Suprapubic skin (tissue), 4 donors: ENCODE data around the gene DCDC2B. TPM values are rescaled to one million over a fixed set of nuclear protein-coding genes. Genes with fewer than 3 reads are reported as not detected.

Source experiments
- DNase-seq, 2 donors: peaks; one replicate each; pipeline ENCODE4 v3.0.0-alpha.2; 2019; ENCODE audit warnings: low spot score in 2 of 2
- H3K27ac ChIP-seq: fragments of 200-600 bp; sonication (generic); one replicate; pipeline ENCODE4 v1.5.1; 2019
- H3K27me3 ChIP-seq: fragments of 200-600 bp; sonication (generic); one replicate; pipeline ENCODE4 v1.5.1; 2019
- H3K36me3 ChIP-seq: fragments of 200-600 bp; sonication (generic); one replicate; pipeline ENCODE4 v1.5.1; 2019
- H3K4me1 ChIP-seq: fragments of 200-600 bp; sonication (generic); one replicate; pipeline ENCODE4 v1.5.1; 2019
- H3K4me3 ChIP-seq: fragments of 200-600 bp; sonication (generic); one replicate; pipeline ENCODE4 v1.5.1; 2019; ENCODE audit warnings: mild to moderate bottlenecking
- H3K9me3 ChIP-seq: fragments of 200-600 bp; sonication (generic); one replicate; pipeline ENCODE4 v1.5.1; 2019
- CTCF ChIP-seq, 2 donors: fragments of 200-600 bp in 1 of 2; fragments of 450-650 bp in 1 of 2; sonication (generic) in 1 of 2; IDR thresholded peaks; one replicate each; pipeline ENCODE4 v1.5.1; 2016 to 2019; ENCODE audit warnings: antibody characterized with exemption in 2 of 2, mild to moderate bottlenecking in 1 of 2, moderate library complexity in 1 of 2
- EP300 ChIP-seq: sonication (generic); formaldehyde crosslinking; IDR thresholded peaks from one replicate; pipeline ENCODE4 v1.6.1; 2017; ENCODE audit warnings: antibody characterized with exemption
- POLR2A ChIP-seq, 2 donors: fragments of 450-650 bp; IDR thresholded peaks; one replicate each; pipeline ENCODE4 v1.6.1; 2017; ENCODE audit warnings: antibody characterized with exemption in 2 of 2, mild to moderate bottlenecking in 2 of 2, moderate library complexity in 2 of 2
- POLR2AphosphoS5 ChIP-seq, 3 donors: sonication (generic); formaldehyde crosslinking; IDR thresholded peaks; one replicate each; pipeline ENCODE4 v1.6.1; 2017; ENCODE audit warnings: antibody characterized with exemption in 3 of 3
- whole genome bisulfite sequencing: methylation state at CpG from one replicate; pipeline ENCODE4 v1.1.5; 2018; 5-methylcytosine and 5-hydroxymethylcytosine counted together
- total RNA-seq, 4 donors: library from RNA; depleted of rRNA; stranded (reverse); fragments of >200 nt; gene quantifications; one replicate each; pipeline ENCODE4 v1.1.0, GENCODE V29; 2016

DCDC2B gene
- total RNA-seq, 4 donors from 2014 or later = not detected

GRCh38 chr1:32242341-32242851 lies 33.5 kb downstream of the DCDC2B start:
- Histone ChIP-seq H3K27ac (no peak overlapping the region), H3K9me3 (no peaks in the 10 kb centered on the region), H3K36me3 (no peaks in the 10 kb centered on the region), H3K4me3 (no peak overlapping the region), H3K27me3 (no peaks in the 10 kb centered on the region), H3K4me1 (peaks cover 41% of the 10 kb centered on the region)
- WGBS = 25% methylated on average over 7 of the region's 7 CpGs
- TF ChIP-seq POLR2A (IDR thresholded peaks at IDR 0.05) (no peak), POLR2AphosphoS5 (IDR thresholded peaks at IDR 0.05) (no peak), EP300 (no peak), CTCF (IDR thresholded peaks at IDR 0.05) (no peak)
- DNase-seq = no peak

GRCh38 chr1:32246888-32247273 lies 38.0 kb downstream of the DCDC2B start, which contains the start of gene FAM167B:
TSS of gene FAM167B (plus strand) at chr1:32247222. CDS start at chr1:32247422, 200 bp downstream.
- DNase-seq = peak in 1 of 2 donors; percentile 72
- WGBS = 17% methylated on average over 3 of the region's 3 CpGs
- TF ChIP-seq CTCF (IDR thresholded peaks at IDR 0.05) (no peak), POLR2AphosphoS5 (IDR thresholded peaks at IDR 0.05) (no peak), POLR2A (IDR thresholded peaks at IDR 0.05) (no peak), EP300 (no peak)
- peak within 1 kb of the TSS; percentile 23 for H3K27ac ChIP-seq
- no peak within 1 kb of the TSS for H3K4me3 ChIP-seq
- no peaks in the 10 kb centered on the region for H3K36me3 ChIP-seq
- no peaks in the 10 kb centered on the region for H3K9me3 ChIP-seq
- H3K4me1 ChIP-seq = peaks cover 41% of the 10 kb centered on the region
- no peaks in the 10 kb centered on the region for H3K27me3 ChIP-seq

- Histone ChIP-seq H3K27ac (peak overlapping the region; percentile 23), H3K9me3 (no peaks in the 10 kb centered on the region), H3K27me3 (no peaks in the 10 kb centered on the region), H3K4me3 (no peak overlapping the region), H3K36me3 (no peaks in the 10 kb centered on the region), H3K4me1 (peaks cover 36% of the 10 kb centered on the region)
- 72% methylated on average over 8 of the region's 12 CpGs for WGBS
- no peak for TF ChIP-seq POLR2A (IDR thresholded peaks at IDR 0.05)
- TF ChIP-seq CTCF (IDR thresholded peaks at IDR 0.05) = no peak
- no peak for TF ChIP-seq POLR2AphosphoS5 (IDR thresholded peaks at IDR 0.05)
- TF ChIP-seq EP300 = no peak
- DNase-seq = peak in 1 of 2 donors; percentile 66
Measured at GRCh38 chr1:32247452-32247851, 38.6 kb downstream of the DCDC2B start.

GRCh38 chr1:32247983-32248889 lies 39.3 kb downstream of the DCDC2B start:
- peak; percentile 90 to 92 for DNase-seq
- TF ChIP-seq EP300 (no peak), CTCF (IDR thresholded peaks at IDR 0.05) (peak; percentile 39 to 94)
- WGBS = 10% methylated on average over 15 of the region's 31 CpGs
- H3K4me1 ChIP-seq = peaks cover 32% of the 10 kb centered on the region
- H3K36me3 ChIP-seq = no peaks in the 10 kb centered on the region
- no peaks in the 10 kb centered on the region for H3K9me3 ChIP-seq
- no peaks in the 10 kb centered on the region for H3K27me3 ChIP-seq
- H3K4me3 ChIP-seq = no peak overlapping the region
- no peak overlapping the region for H3K27ac ChIP-seq

- H3K9me3 ChIP-seq = no peaks in the 10 kb centered on the region
- H3K4me1 ChIP-seq = peaks cover 32% of the 10 kb centered on the region
- DNase-seq = peak; percentile 67 to 79
- WGBS = 59% methylated on average over 9 of the region's 9 CpGs
- no peak overlapping the region for H3K4me3 ChIP-seq
- TF ChIP-seq POLR2A (IDR thresholded peaks at IDR 0.05) = no peak
- no peak for TF ChIP-seq EP300
- TF ChIP-seq CTCF (IDR thresholded peaks at IDR 0.05) = no peak
- no peak for TF ChIP-seq POLR2AphosphoS5 (IDR thresholded peaks at IDR 0.05)
- peak overlapping the region; percentile 47 for H3K27ac ChIP-seq
- no peaks in the 10 kb centered on the region for H3K27me3 ChIP-seq
- no peaks in the 10 kb centered on the region for H3K36me3 ChIP-seq
Measured at GRCh38 chr1:32249831-32250525, 41.1 kb downstream of the DCDC2B start.
